Heart left ventricle (tissue), 13 donors: ENCODE data around the gene CCR1.

Experiments
- POLR2A ChIP-seq, 2 donors: fragments of 450-650 bp; IDR thresholded peaks; one replicate each; pipeline ENCODE4 v1.6.1; 2017; ENCODE audit warnings: antibody characterized with exemption in 2 of 2, mild to moderate bottlenecking in 2 of 2, moderate library complexity in 2 of 2
- TF ChIP-seq, protein P1 (sequence below), 12 donors: fragments of 200-600 bp; sonication (generic) in 4 of 12; IDR thresholded peaks; one replicate each; pipeline versions ENCODE4 v1.5.0 to v1.8.0; 2018 to 2022; ENCODE audit warnings: antibody characterized with exemption in 12 of 12, mild to moderate bottlenecking in 5 of 12
- donor health status: ischemic (EF 13 %, LVEDD 7.1; RV severe dilation, severe dysfunction).
- donor health status: DM: no; HTN: yes; CAD: no.
- donor health status: DM: no; HTN: no; CAD: no.
- donor health status: ischemic (EF 25% LVEDD 6.9; RV normal size, moderate dysfunction).
- donor health status: ischemic (EF 25% LVEDD 5.7; RV mildly dilated, moderate dysfunction).
- donor health status: ischemic (EF 35%, LVEDD 5.7; RV mildly dilated, moderate dysfunction).
- donor health status: nonischemic (EF 11% LVEDD 7.7; RV severe dilation, severe dysfunction).
- donor health status: DM: yes; HTN: yes; CAD: no.
- donor health status: PGD.
- donor health status: ischemic (EF 29% LVEDD 5.4; RV normal size, mild dysfunction).
- donor health status: nonischemic (EF 23%, LVEDD 6.1; RV moderate dilation, normal function).

DNA sequence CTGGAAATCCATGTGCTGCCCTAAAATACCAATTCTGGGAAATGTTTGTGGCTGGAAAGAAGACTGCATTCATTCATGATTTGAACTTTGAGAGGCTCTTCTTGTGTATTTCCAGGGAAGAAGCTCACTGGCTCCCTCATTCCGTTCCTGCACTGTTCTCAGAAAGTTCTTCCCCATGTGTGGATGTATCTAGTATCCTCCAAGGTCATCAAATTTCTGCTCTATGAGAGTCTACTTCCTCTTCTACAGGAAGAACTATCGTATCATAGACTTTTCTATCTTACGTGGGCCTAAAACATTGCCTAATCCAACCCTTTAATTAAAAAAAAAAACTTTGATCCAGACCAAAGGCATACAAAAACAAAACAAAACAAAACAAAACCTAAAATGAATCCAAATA lies 37.0 kb upstream of the CCR1 start:
- TF ChIP-seq, protein P1, sequence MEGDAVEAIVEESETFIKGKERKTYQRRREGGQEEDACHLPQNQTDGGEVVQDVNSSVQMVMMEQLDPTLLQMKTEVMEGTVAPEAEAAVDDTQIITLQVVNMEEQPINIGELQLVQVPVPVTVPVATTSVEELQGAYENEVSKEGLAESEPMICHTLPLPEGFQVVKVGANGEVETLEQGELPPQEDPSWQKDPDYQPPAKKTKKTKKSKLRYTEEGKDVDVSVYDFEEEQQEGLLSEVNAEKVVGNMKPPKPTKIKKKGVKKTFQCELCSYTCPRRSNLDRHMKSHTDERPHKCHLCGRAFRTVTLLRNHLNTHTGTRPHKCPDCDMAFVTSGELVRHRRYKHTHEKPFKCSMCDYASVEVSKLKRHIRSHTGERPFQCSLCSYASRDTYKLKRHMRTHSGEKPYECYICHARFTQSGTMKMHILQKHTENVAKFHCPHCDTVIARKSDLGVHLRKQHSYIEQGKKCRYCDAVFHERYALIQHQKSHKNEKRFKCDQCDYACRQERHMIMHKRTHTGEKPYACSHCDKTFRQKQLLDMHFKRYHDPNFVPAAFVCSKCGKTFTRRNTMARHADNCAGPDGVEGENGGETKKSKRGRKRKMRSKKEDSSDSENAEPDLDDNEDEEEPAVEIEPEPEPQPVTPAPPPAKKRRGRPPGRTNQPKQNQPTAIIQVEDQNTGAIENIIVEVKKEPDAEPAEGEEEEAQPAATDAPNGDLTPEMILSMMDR (IDR thresholded peaks at IDR 0.05), result no peak
- no peak for TF ChIP-seq POLR2A (IDR thresholded peaks at IDR 0.05)
